Keratinocyte (primary cell): ENCODE results near the gene CELSR3. TPM values are rescaled to one million over a fixed set of nuclear protein-coding genes. Genes with fewer than 3 reads are reported as not detected.

Experiments
- DNase-seq: peaks from one replicate; pipeline ENCODE4 v3.0.0-alpha.2; 2011; ENCODE audit warnings: low read depth, missing footprints, low spot score
- FAIRE-seq: peaks from 2 replicates; lab custom pipeline; 2011; peaks lifted over from hg19 to GRCh38; lab: Jason Lieb, UNC
- H2AFZ ChIP-seq: 2 replicates; pipeline ENCODE4 v1.6.0; 2012; ENCODE audit warnings: low read length, control low read depth, inconsistent platforms; ENCODE audit not compliant: control insufficient read depth
- H3K27ac ChIP-seq: 2 replicates; pipeline ENCODE4 v1.5.1; 2011; ENCODE audit warnings: low read length; ENCODE audit not compliant: control insufficient read depth, insufficient read depth
- H3K27me3 ChIP-seq: 3 replicates; pipeline ENCODE4 v1.6.0; 2011; ENCODE audit warnings: low read length; ENCODE audit not compliant: control insufficient read depth, insufficient read depth; ENCODE audit errors: extremely low read depth
- H3K36me3 ChIP-seq, 2 experiments: 2 replicates in 1 of 2; 3 replicates in 1 of 2; pipeline ENCODE4 v1.5.1; 2011; ENCODE audit warnings: low read length in 2 of 2, mild to moderate bottlenecking in 1 of 2; ENCODE audit not compliant: control insufficient read depth in 2 of 2, insufficient read depth in 2 of 2; ENCODE audit errors: extremely low read depth in 1 of 2
- H3K4me1 ChIP-seq: 3 replicates; pipeline ENCODE4 v1.5.1; 2011; ENCODE audit warnings: low read length; ENCODE audit not compliant: control insufficient read depth, insufficient read depth; ENCODE audit errors: extremely low read depth
- H3K4me2 ChIP-seq: 3 replicates; pipeline ENCODE4 v1.6.0; 2011; ENCODE audit warnings: low read depth, low read length; ENCODE audit not compliant: control insufficient read depth, insufficient read depth; ENCODE audit errors: extremely low read depth
- H3K4me3 ChIP-seq, 3 experiments: fragments of 200-600 bp in 1 of 3; sonication (generic) in 1 of 3; 2 replicates in 2 of 3; 3 replicates in 1 of 3; pipeline ENCODE4 v1.5.1; 2011 to 2016; ENCODE audit warnings: low read length in 3 of 3, mild to moderate bottlenecking in 3 of 3, control low read depth in 2 of 3, inconsistent platforms in 1 of 3, low read depth in 1 of 3, mixed read lengths in 1 of 3, mixed run types in 1 of 3, moderate library complexity in 1 of 3; ENCODE audit not compliant: control insufficient read depth in 2 of 3, insufficient read depth in 2 of 3; ENCODE audit errors: extremely low read depth in 1 of 3
- H3K79me2 ChIP-seq: 2 replicates; pipeline ENCODE4 v1.6.0; 2012; ENCODE audit warnings: low read length; ENCODE audit not compliant: control insufficient read depth, insufficient read depth
- H3K9ac ChIP-seq: 3 replicates; pipeline ENCODE4 v1.6.0; 2011; ENCODE audit warnings: low read length; ENCODE audit not compliant: control insufficient read depth, insufficient read depth; ENCODE audit errors: extremely low read depth
- H3K9me1 ChIP-seq: 3 replicates; pipeline ENCODE4 v1.6.0; 2011; ENCODE audit warnings: low read length; ENCODE audit not compliant: control insufficient read depth, insufficient read depth; ENCODE audit errors: extremely low read depth
- H3K9me3 ChIP-seq: 2 replicates; pipeline ENCODE4 v1.5.1; 2012; ENCODE audit warnings: low read depth, low read length; ENCODE audit not compliant: control insufficient read depth
- H4K20me1 ChIP-seq: 3 replicates; pipeline ENCODE4 v1.6.0; 2011; ENCODE audit warnings: low read length; ENCODE audit not compliant: control insufficient read depth, insufficient read depth; ENCODE audit errors: extremely low read depth
- EZH2 ChIP-seq: IDR thresholded peaks from one replicate; pipeline ENCODE4 v1.6.1; 2012; ENCODE audit warnings: inconsistent platforms, mild to moderate bottlenecking, low read length, moderate library complexity
- dilution Hi-C: fragments of 300-500 bp; cut with MboI; formaldehyde crosslinking; loops from one replicate; pipeline ENCODE4 v1.7.0; 2020; ENCODE audit warnings: low sequenced_read_pairs; ENCODE audit not compliant: extremely low pct_ligation_motif_present
- polyA minus RNA-seq, 3 experiments: library from RNA; depleted of rRNA, polyadenylated mRNA; stranded (reverse); fragments of >200 nt; gene quantifications; 1 replicate in 1 of 3; 2 replicates in 1 of 3; 3 replicates in 1 of 3; pipeline ENCODE4 v1.2.3, GENCODE V29; 2011
- polyA plus RNA-seq, 5 experiments: library from polyadenylated mRNA; depleted of rRNA in 3 of 5; stranded (reverse) in 3 of 5; stranded (forward) in 1 of 5; unstranded in 1 of 5; fragments of >200 nt; gene quantifications; 1 replicate in 1 of 5; 2 replicates in 3 of 5; 3 replicates in 1 of 5; pipeline versions ENCODE4 v1.2.1 to v1.2.3, GENCODE V29; 2011 to 2012; ENCODE audit warnings: missing spikeins in 2 of 5, low read depth in 1 of 5, low replicate concordance in 1 of 5
- TF ChIP-seq, protein P1 (sequence below), 3 experiments: IDR thresholded peaks in 1 of 3; conservative IDR thresholded peaks in 1 of 3; optimal IDR thresholded peaks in 1 of 3; 2 replicates in 2 of 3; 3 replicates in 1 of 3; pipeline versions ENCODE3 to v1.5.1; 2011; ENCODE audit warnings: low read length in 3 of 3, mild to moderate bottlenecking in 3 of 3, moderate library complexity in 2 of 3, control low read depth in 1 of 3, inconsistent platforms in 1 of 3; ENCODE audit not compliant: insufficient read depth in 2 of 3; ENCODE audit errors: extremely low read depth in 1 of 3

The CELSR3 gene, protein sequence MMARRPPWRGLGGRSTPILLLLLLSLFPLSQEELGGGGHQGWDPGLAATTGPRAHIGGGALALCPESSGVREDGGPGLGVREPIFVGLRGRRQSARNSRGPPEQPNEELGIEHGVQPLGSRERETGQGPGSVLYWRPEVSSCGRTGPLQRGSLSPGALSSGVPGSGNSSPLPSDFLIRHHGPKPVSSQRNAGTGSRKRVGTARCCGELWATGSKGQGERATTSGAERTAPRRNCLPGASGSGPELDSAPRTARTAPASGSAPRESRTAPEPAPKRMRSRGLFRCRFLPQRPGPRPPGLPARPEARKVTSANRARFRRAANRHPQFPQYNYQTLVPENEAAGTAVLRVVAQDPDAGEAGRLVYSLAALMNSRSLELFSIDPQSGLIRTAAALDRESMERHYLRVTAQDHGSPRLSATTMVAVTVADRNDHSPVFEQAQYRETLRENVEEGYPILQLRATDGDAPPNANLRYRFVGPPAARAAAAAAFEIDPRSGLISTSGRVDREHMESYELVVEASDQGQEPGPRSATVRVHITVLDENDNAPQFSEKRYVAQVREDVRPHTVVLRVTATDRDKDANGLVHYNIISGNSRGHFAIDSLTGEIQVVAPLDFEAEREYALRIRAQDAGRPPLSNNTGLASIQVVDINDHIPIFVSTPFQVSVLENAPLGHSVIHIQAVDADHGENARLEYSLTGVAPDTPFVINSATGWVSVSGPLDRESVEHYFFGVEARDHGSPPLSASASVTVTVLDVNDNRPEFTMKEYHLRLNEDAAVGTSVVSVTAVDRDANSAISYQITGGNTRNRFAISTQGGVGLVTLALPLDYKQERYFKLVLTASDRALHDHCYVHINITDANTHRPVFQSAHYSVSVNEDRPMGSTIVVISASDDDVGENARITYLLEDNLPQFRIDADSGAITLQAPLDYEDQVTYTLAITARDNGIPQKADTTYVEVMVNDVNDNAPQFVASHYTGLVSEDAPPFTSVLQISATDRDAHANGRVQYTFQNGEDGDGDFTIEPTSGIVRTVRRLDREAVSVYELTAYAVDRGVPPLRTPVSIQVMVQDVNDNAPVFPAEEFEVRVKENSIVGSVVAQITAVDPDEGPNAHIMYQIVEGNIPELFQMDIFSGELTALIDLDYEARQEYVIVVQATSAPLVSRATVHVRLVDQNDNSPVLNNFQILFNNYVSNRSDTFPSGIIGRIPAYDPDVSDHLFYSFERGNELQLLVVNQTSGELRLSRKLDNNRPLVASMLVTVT (N-terminal part only)
- polyA plus RNA-seq (0.25 to 0.53 TPM (median 0.31 TPM) in 3 replicates), polyA minus RNA-seq (1.2 to 1.3 TPM (median 1.3 TPM) in 3 replicates)
- polyA plus RNA-seq (2011; ENCODE audit: low read depth): 0.62 TPM
- polyA plus RNA-seq (2011; cell fraction: cytosol; rRNA removed): 0.12 and 0.19 TPM in 2 replicates
- 2.4 and 3.1 TPM in 2 replicates for polyA plus RNA-seq (2011; cell fraction: nucleus; rRNA removed)
- polyA plus RNA-seq (2012; ENCODE audit: low replicate concordance): 0.55 and 1.2 TPM in 2 replicates
- 0.96 TPM for polyA minus RNA-seq (2011; cell fraction: cytosol; rRNA and poly(A)+ RNA removed)
- 4.6 and 5.0 TPM in 2 replicates for polyA minus RNA-seq (2011; cell fraction: nucleus; rRNA and poly(A)+ RNA removed)

DNA sequence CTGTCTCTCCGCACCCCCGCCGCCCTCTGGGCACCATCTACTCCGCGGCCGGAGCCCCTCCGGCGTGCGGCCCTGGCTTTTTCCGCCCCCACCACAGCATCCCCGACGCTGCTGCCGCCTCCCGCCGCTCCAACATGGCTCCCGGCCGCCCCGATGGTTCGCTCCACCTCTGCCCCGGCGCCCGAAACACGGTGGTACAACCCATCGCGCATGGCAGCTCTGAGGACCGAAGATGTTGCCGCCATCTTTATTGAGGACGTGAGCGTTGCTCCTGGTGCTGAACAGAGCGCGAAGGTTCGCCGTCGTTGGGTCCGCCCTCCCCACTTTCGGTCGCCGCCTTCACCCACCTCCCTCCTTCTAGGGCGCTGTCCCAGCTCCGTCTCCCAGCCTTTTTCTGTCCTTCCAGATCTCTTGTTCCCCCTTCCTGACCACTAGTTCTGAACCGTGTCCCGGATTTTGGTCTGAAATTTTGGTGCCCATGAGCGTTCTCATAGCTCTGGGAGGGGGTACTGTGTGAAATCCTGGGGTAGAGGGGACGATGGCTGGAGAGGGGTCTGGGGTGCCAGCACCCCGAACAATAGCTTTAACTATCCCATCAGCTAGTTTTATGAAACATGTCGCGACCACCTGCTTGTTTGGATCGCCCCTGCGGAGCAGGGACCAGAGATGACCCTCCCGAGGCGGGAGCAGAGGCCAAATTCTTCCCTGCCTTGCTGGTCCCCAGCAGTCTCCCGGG, at the start of gene CELSR3:
Gene CELSR3 (minus strand): TSS at position 134 of the 736 bp plus-strand sequence. CDS start 252 bp downstream, outside the sequence.
- no peaks in the 10 kb centered on the region for H3K9me1 ChIP-seq
- H3K27ac ChIP-seq: peak within 1 kb of the TSS; percentile 87
- peaks cover 15% of the 10 kb centered on the region for H3K27me3 ChIP-seq
- DNase-seq: peak; percentile 44
- peak within 1 kb of the TSS; percentile 89 for H3K4me2 ChIP-seq
- peak within 1 kb of the TSS; percentile 50 to 70 (median 54) for H3K4me3 ChIP-seq
- H2AFZ ChIP-seq: peak within 1 kb of the TSS; percentile 63
- H3K9ac ChIP-seq: peak within 1 kb of the TSS; percentile 85
- peaks cover 5% of the 10 kb centered on the region for H3K4me1 ChIP-seq
- H3K9me3 ChIP-seq: no peaks in the 10 kb centered on the region
- no peaks in the 10 kb centered on the region for H3K79me2 ChIP-seq
- dilution Hi-C loops: no loop called here
- TF ChIP-seq, protein P1, sequence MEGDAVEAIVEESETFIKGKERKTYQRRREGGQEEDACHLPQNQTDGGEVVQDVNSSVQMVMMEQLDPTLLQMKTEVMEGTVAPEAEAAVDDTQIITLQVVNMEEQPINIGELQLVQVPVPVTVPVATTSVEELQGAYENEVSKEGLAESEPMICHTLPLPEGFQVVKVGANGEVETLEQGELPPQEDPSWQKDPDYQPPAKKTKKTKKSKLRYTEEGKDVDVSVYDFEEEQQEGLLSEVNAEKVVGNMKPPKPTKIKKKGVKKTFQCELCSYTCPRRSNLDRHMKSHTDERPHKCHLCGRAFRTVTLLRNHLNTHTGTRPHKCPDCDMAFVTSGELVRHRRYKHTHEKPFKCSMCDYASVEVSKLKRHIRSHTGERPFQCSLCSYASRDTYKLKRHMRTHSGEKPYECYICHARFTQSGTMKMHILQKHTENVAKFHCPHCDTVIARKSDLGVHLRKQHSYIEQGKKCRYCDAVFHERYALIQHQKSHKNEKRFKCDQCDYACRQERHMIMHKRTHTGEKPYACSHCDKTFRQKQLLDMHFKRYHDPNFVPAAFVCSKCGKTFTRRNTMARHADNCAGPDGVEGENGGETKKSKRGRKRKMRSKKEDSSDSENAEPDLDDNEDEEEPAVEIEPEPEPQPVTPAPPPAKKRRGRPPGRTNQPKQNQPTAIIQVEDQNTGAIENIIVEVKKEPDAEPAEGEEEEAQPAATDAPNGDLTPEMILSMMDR (optimal IDR thresholded peaks at IDR 0.05 in 1 of 3, IDR thresholded peaks at IDR 0.05 in 1 of 3, conservative IDR thresholded peaks at IDR 0.05 in 1 of 3; ENCODE audit: extremely low read depth in 1 of 3, insufficient read depth in 2 of 3, low read length in 3 of 3): no peak
- TF ChIP-seq EZH2: no peak
- H4K20me1 ChIP-seq: no peaks in the 10 kb centered on the region
- FAIRE-seq: peak; percentile 70
- H3K36me3 ChIP-seq: no peaks in the 10 kb centered on the region
